ENCODE data around the gene SSBP2.
A peak's percentile ranks its signal among the peaks of the same experiment; 100 is the strongest.

Gene SSBP2

GRCh38 chr5:81577091-81577490 lies 173.8 kb downstream of the SSBP2 start:
- DNase-seq: no peak

GRCh38 chr5:81575924-81576323 lies 175.0 kb downstream of the SSBP2 start:
- DNase-seq: no peak

- DNase-seq: no peak
Measured at GRCh38 chr5:81572201-81572600, 178.7 kb downstream of the SSBP2 start.

- no peak for DNase-seq
Measured at GRCh38 chr5:81558188-81558587, 192.7 kb downstream of the SSBP2 start.

GRCh38 chr5:81556809-81557208 lies 194.1 kb downstream of the SSBP2 start:
- DNase-seq: no peak

- no peak for DNase-seq
Measured at GRCh38 chr5:81555865-81556264, 195.0 kb downstream of the SSBP2 start.

- peak in 2 of 3 experiments; percentile 2 to 55 for DNase-seq
Measured at GRCh38 chr5:81554647-81555046, 196.2 kb downstream of the SSBP2 start.

GRCh38 chr5:81553567-81554212 lies 197.2 kb downstream of the SSBP2 start:
- DNase-seq: no peak

GRCh38 chr5:81552852-81553566 lies 197.9 kb downstream of the SSBP2 start:
- peak in 1 of 3 experiments; percentile 6 for DNase-seq

GRCh38 chr5:81549123-81549522 lies 201.8 kb downstream of the SSBP2 start:
- no peak for DNase-seq

GRCh38 chr5:81547001-81547400 lies 203.9 kb downstream of the SSBP2 start:
- no peak for DNase-seq

- no peak for DNase-seq
Measured at GRCh38 chr5:81545911-81546310, 205.0 kb downstream of the SSBP2 start.

GRCh38 chr5:81544351-81545018 lies 206.4 kb downstream of the SSBP2 start:
- no peak for DNase-seq

- no peak for DNase-seq
Measured at GRCh38 chr5:81542242-81542641, 208.7 kb downstream of the SSBP2 start.

GRCh38 chr5:81537905-81538547 lies 212.9 kb downstream of the SSBP2 start:
- no peak for DNase-seq

- no peak for DNase-seq
Measured at GRCh38 chr5:81534441-81534840, 216.5 kb downstream of the SSBP2 start.

GRCh38 chr5:81533629-81534405 lies 217.1 kb downstream of the SSBP2 start:
- no peak for DNase-seq

- no peak for DNase-seq
Measured at GRCh38 chr5:81530919-81531318, 220.0 kb downstream of the SSBP2 start.

- DNase-seq: no peak
Measured at GRCh38 chr5:81525690-81526089, 225.2 kb downstream of the SSBP2 start.

- DNase-seq: no peak
Measured at GRCh38 chr5:81524015-81524414, 226.9 kb downstream of the SSBP2 start.

GRCh38 chr5:81522571-81522970 lies 228.3 kb downstream of the SSBP2 start:
- DNase-seq: no peak

GRCh38 chr5:81520769-81521168 lies 230.1 kb downstream of the SSBP2 start:
- DNase-seq: no peak
